ENCODE data around the gene ZCCHC7.
A peak's percentile ranks its signal among the peaks of the same experiment; 100 is the strongest.

GRCh38 chr9:37295796-37296195 is 175.4 kb downstream of the ZCCHC7 start:
- peak; percentile 14 to 21 for TF ChIP-seq CTCF (conservative IDR thresholded peaks at IDR 0.05 in 1 of 2, IDR thresholded peaks at IDR 0.05 in 1 of 2; ENCODE audit: extremely low read depth in 1 of 2, insufficient read depth in 1 of 2, low read depth in 1 of 2, low read length in 2 of 2)
- TF ChIP-seq EZH2 (IDR thresholded peaks at IDR 0.05; ENCODE audit: borderline replicate concordance, low read length), result no peak

Data from mammary epithelial cell (primary cell).